Activated CD8-positive, alpha-beta memory T cell treated with anti-CD3 and anti-CD28 coated beads for 24 hours (primary cell): ENCODE results near the gene CASP12.
"Not testable (repeated sequence)": the region's sequence is repeated elsewhere in the genome, so short reads cannot be mapped to it uniquely, and the experiment has no call there.

Experiments used
- DNase-seq: peaks from one replicate; pipeline ENCODE4 v3.0.0-alpha.2; 2020

The CASP12 gene

GRCh38 chr11:104897891-104898684 lies at the start of gene CASP12:
TSS of gene CASP12 (minus strand) at chr11:104898460.
- no peak for DNase-seq

- DNase-seq: no peak
Measured at GRCh38 chr11:104946907-104947306, 48.6 kb upstream of the CASP12 start.

GRCh38 chr11:104944076-104944475 lies 45.8 kb upstream of the CASP12 start:
- no peak for DNase-seq

- no peak for DNase-seq
Measured at GRCh38 chr11:104943561-104943960, 45.3 kb upstream of the CASP12 start.

- DNase-seq: no peak
Measured at GRCh38 chr11:104934594-104934993, 36.3 kb upstream of the CASP12 start.

- not testable (repeated sequence) for DNase-seq
Measured at GRCh38 chr11:104934073-104934472, 35.8 kb upstream of the CASP12 start.

GRCh38 chr11:104928811-104929210 lies 30.6 kb upstream of the CASP12 start:
- no peak for DNase-seq

GRCh38 chr11:104926771-104927611 lies 28.7 kb upstream of the CASP12 start:
- no peak for DNase-seq

GRCh38 chr11:104925850-104926249 lies 27.6 kb upstream of the CASP12 start:
- DNase-seq: no peak

GRCh38 chr11:104918113-104918824 lies 20.0 kb upstream of the CASP12 start:
- DNase-seq: no peak

- DNase-seq: no peak
Measured at GRCh38 chr11:104917271-104918112, 19.2 kb upstream of the CASP12 start.

GRCh38 chr11:104916442-104916841 lies 18.2 kb upstream of the CASP12 start:
- DNase-seq: no peak

GRCh38 chr11:104912102-104912501 lies 13.8 kb upstream of the CASP12 start:
- no peak for DNase-seq

- DNase-seq: no peak
Measured at GRCh38 chr11:104908186-104908531, 9.9 kb upstream of the CASP12 start.

- no peak for DNase-seq
Measured at GRCh38 chr11:104907521-104908185, 9.4 kb upstream of the CASP12 start.

GRCh38 chr11:104905271-104905670 lies 7.0 kb upstream of the CASP12 start:
- DNase-seq: no peak

GRCh38 chr11:104899226-104899625 lies 966 bp upstream of the CASP12 start:
- no peak for DNase-seq

GRCh38 chr11:104898685-104899013 lies 389 bp upstream of the CASP12 start:
- no peak for DNase-seq

- DNase-seq: no peak
Measured at GRCh38 chr11:104895634-104896033, 2.6 kb downstream of the CASP12 start.

GRCh38 chr11:104893876-104894275 lies 4.4 kb downstream of the CASP12 start:
- no peak for DNase-seq

- DNase-seq: no peak
Measured at GRCh38 chr11:104892723-104893511, 5.3 kb downstream of the CASP12 start.
